ENCODE data around the gene NTSR1. TPM values are rescaled to one million over a fixed set of nuclear protein-coding genes. Genes with fewer than 3 reads are reported as not detected.

NTSR1 gene
- total and polyA plus RNA-seq, 2 of the 8 experiments (the other 6 are each of a cell fraction or from before 2014, with no cell fraction given), result 0.53 to 0.89 TPM

DNA sequence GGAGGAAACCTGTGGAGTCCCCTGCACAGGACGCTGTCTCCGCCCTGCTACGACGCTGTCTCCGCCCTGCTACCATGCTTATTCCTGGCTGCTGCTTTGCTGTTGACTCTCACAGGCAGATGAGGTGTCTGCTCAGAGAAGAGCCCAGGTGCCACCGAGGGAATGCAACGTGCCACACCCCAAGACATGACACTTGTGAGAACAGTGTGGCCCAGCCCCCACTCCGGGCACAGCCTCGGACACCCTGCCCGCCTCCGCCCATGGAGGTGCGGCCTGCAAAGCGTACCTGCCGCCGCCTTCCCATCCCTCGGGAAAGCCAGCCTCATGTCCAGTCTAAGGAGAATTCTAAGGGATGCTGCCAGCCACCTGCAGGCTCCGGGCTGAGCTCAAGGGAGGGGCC, 72.1 kb downstream of the NTSR1 start:
- ChIA-PET POLR2A (ENCODE audit: partially characterized antibody) (interaction anchor here (1.6 kb wide), 1 partner anchor 10 kb away, joined by 4 read pairs; no protein-coding TSS in a partner anchor), CTCF (ENCODE audit: partially characterized antibody) (interaction anchor here (0.6 to 3.4 kb wide), 9 partner anchors 8 to 425 kb away, joined by 3 to 35 read pairs (median 6); partner anchors contain the start of gene NTSR1)
- Histone ChIP-seq H3K4ac (replicated peaks; ENCODE audit: insufficient read length, low read depth, low read length) (peak overlapping the region; percentile 23), H3K23me2 (ENCODE audit: low read depth, low read length) (no peaks in the 10 kb centered on the region), H2BK12ac (ENCODE audit: low read depth, low read length) (no peak overlapping the region), H4K8ac (ENCODE audit: extremely low read depth, insufficient read depth, low read length) (no peak overlapping the region; the same call in 1 of the 2 replicates), H3K79me2 (ENCODE audit: control insufficient read depth in 1 of 2, insufficient read depth in 2 of 2, low read length in 2 of 2) (no peaks in the 10 kb centered on the region), H4K20me1 (replicated peaks in 1 of 2; ENCODE audit: control insufficient read depth in 1 of 2, insufficient read depth in 2 of 2, low read length in 2 of 2) (no peaks in the 10 kb centered on the region), H3K56ac (replicated peaks; ENCODE audit: insufficient read length, low read depth, low read length) (no peak overlapping the region), H4K5ac (ENCODE audit: insufficient read length, low read depth, low read length) (no peak overlapping the region), H3K9ac (replicated peaks in 1 of 4; ENCODE audit: extremely low read depth in 1 of 4, low read depth in 3 of 4, low read length in 3 of 4) (no peak overlapping the region), H3K27ac (ENCODE audit: low read depth, low read length) (no peak overlapping the region), H3K18ac (ENCODE audit: extremely low read depth, low read length) (no peak overlapping the region), H3K4me1 (replicated peaks in 1 of 4; ENCODE audit: control insufficient read depth in 3 of 4, insufficient read depth in 4 of 4, low read length in 3 of 4) (peaks cover 0 to 13% (median 3%) of the 10 kb centered on the region in 4 experiments; a peak in 4 of 7 replicates), H2BK15ac (ENCODE audit: low read length) (peak overlapping the region; percentile 81; the same call in 1 of the 2 replicates), H2BK5ac (ENCODE audit: low read depth, low read length) (no peak overlapping the region), H2BK20ac (ENCODE audit: low read length) (no peak overlapping the region), H2BK120ac (replicated peaks; ENCODE audit: low read depth, low read length) (no peak overlapping the region), H3K23ac (ENCODE audit: insufficient read length) (no peak overlapping the region), H3K27me3 (replicated peaks in 1 of 4; ENCODE audit: control insufficient read depth in 3 of 4, extremely low read depth in 1 of 4, insufficient read depth in 3 of 4, low read length in 3 of 4) (no peaks in the 10 kb centered on the region), H3K36me3 (ENCODE audit: control insufficient read depth in 2 of 4, insufficient read depth in 4 of 4, low read length in 3 of 4) (no peaks in the 10 kb centered on the region), H3K14ac (ENCODE audit: insufficient read length) (no peak overlapping the region), H2AFZ (ENCODE audit: low read length) (no peak overlapping the region), H3K79me1 (ENCODE audit: low read depth, low read length) (no peaks in the 10 kb centered on the region), H4K91ac (replicated peaks; ENCODE audit: insufficient read length, low read length) (no peak overlapping the region), H3K4me2 (ENCODE audit: insufficient read depth in 1 of 2, low read depth in 2 of 2, low read length in 2 of 2) (no peak overlapping the region), H3K4me3 (ENCODE audit: extremely low read depth in 1 of 4, insufficient read depth in 2 of 4, low read depth in 3 of 4, low read length in 4 of 4) (no peak overlapping the region), H3K9me3 (ENCODE audit: insufficient read depth in 2 of 2, low read depth in 1 of 2, low read length in 1 of 2) (no peaks in the 10 kb centered on the region), H2AK5ac (ENCODE audit: low read depth, low read length) (no peak overlapping the region)
- DNase-seq (ENCODE audit: low read depth in 1 of 2, low spot score in 2 of 2) (no peak), FAIRE-seq (no peak)
- 90% methylated on average over 17 of the region's 17 CpGs; no CpG with 5 or more reads in 1 of the 2 experiments for WGBS, 2 experiments (ENCODE audit: extremely low coverage in 1 of 2, insufficient coverage in 1 of 2, insufficient read length in 1 of 2, insufficient replicate concordance in 2 of 2, low coverage in 1 of 2, low lambda C conversion rate in 2 of 2, missing lambda C conversion rate in 1 of 2)
- TF ChIP-seq ASH2L (IDR thresholded peaks at IDR 0.05; ENCODE audit: low read length) (no peak), SP1 (IDR thresholded peaks at IDR 0.05; ENCODE audit: low read depth, low read length) (no peak), KDM5A (IDR thresholded peaks at IDR 0.05; ENCODE audit: low read length) (no peak), SUZ12 (IDR thresholded peaks at IDR 0.05; ENCODE audit: low read length) (no peak), BCL11A (IDR thresholded peaks at IDR 0.05; ENCODE audit: low read depth in 2 of 2, low read length in 2 of 2) (no peak), PHF8 (conservative IDR thresholded peaks at IDR 0.05; ENCODE audit: low read depth, low read length) (no peak), KDM1A (IDR thresholded peaks at IDR 0.05; ENCODE audit: borderline replicate concordance, low read length) (no peak), RAD21 (IDR thresholded peaks at IDR 0.05 in 1 of 2, conservative IDR thresholded peaks at IDR 0.05 in 1 of 2; ENCODE audit: low read depth in 2 of 2, low read length in 2 of 2) (no peak), POLR2AphosphoS5 (IDR thresholded peaks at IDR 0.05; ENCODE audit: low read depth, low read length) (no peak), MAFK (IDR thresholded peaks at IDR 0.05; ENCODE audit: low read depth, low read length) (no peak)
- TF ChIP-seq, protein P1, sequence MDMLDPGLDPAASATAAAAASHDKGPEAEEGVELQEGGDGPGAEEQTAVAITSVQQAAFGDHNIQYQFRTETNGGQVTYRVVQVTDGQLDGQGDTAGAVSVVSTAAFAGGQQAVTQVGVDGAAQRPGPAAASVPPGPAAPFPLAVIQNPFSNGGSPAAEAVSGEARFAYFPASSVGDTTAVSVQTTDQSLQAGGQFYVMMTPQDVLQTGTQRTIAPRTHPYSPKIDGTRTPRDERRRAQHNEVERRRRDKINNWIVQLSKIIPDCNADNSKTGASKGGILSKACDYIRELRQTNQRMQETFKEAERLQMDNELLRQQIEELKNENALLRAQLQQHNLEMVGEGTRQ (IDR thresholded peaks at IDR 0.05; ENCODE audit: low read length), result no peak
